A549 (cell line): ENCODE results near the gene DZIP3. TPM values are rescaled to one million over a fixed set of nuclear protein-coding genes. Genes with fewer than 3 reads are reported as not detected.

ENCODE experiments used
- ATAC-seq, 2 experiments: fragments of 200-7000 bp in 1 of 2; fragments of >200 bp in 1 of 2; cut with Nextera tagmentation in 1 of 2; cut with Tn5 transposase in 1 of 2; 3 replicates each; pipeline versions ENCODE4 v1.8.0 to v1.9.1; 2018 to 2020; ENCODE audit warnings: mild to moderate bottlenecking in 1 of 2, moderate library complexity in 1 of 2
- CTCF ChIA-PET: fragments of 300-600 bp; sonication (Branson Sonifier 250); formaldehyde crosslinking; extraction: SDS; loops from one replicate; lab custom pipeline; 2021; ENCODE audit warnings: antibody characterized with exemption, inconsistent platforms; lab: Yijun Ruan, JAX
- POLR2A ChIA-PET: fragments of 350-600 bp; formaldehyde crosslinking; extraction: SDS; loops from one replicate; lab custom pipeline; 2021; ENCODE audit warnings: antibody characterized with exemption, inconsistent platforms; lab: Yijun Ruan, JAX
- DNase-seq, 2 experiments: peaks; one replicate each; pipeline versions ENCODE4 v3.0.0 to v3.0.0-alpha.2; 2011 to 2016; ENCODE audit warnings: low read depth in 1 of 2, low spot score in 1 of 2
- FAIRE-seq: peaks from 2 replicates; lab custom pipeline; 2011; peaks lifted over from hg19 to GRCh38; lab: Jason Lieb, UNC
- H3K27ac ChIP-seq, 2 experiments: fragments of >200 bp; sonication (Bioruptor Twin); formaldehyde crosslinking; 3 replicates each; pipeline ENCODE4 v1.5.1; 2016 to 2017
- H3K4me1 ChIP-seq: fragments of >200 bp; sonication (Bioruptor Twin); formaldehyde crosslinking; 3 replicates; pipeline ENCODE4 v1.6.1; 2016
- H3K4me2 ChIP-seq: fragments of >200 bp; sonication (Bioruptor Twin); formaldehyde crosslinking; 3 replicates; pipeline ENCODE4 v1.6.1; 2016
- H3K4me3 ChIP-seq: fragments of >200 bp; sonication (Bioruptor Twin); formaldehyde crosslinking; 3 replicates; pipeline ENCODE4 v1.5.1; 2016
- H3K9me3 ChIP-seq: fragments of >200 bp; sonication (Bioruptor Twin); formaldehyde crosslinking; 3 replicates; pipeline ENCODE4 v1.6.1; 2016
- BHLHE40 ChIP-seq: IDR thresholded peaks from 2 replicates; pipeline ENCODE4 v1.6.1; 2012; ENCODE audit warnings: low read depth, low read length, inconsistent platforms
- CHD2 ChIP-seq: fragments of 150-350 bp; IDR thresholded peaks from 2 replicates; pipeline ENCODE4 v1.6.1; 2014; ENCODE audit warnings: low read length; ENCODE audit not compliant: partially characterized antibody
- CHD4 ChIP-seq: fragments of 200-600 bp; sonication (generic); IDR thresholded peaks from 2 replicates; pipeline ENCODE4 v1.6.1; 2016; ENCODE audit warnings: antibody characterized with exemption, mild to moderate bottlenecking, borderline replicate concordance
- CTCF ChIP-seq: fragments of >200 bp; sonication (Bioruptor Twin); formaldehyde crosslinking; IDR thresholded peaks from 3 replicates; pipeline ENCODE4 v1.5.1; 2016
- GATA3 ChIP-seq: IDR thresholded peaks from 2 replicates; pipeline ENCODE4 v1.6.1; 2012; ENCODE audit warnings: borderline replicate concordance
- HDAC2 ChIP-seq: fragments of 200-600 bp; sonication (generic); IDR thresholded peaks from 2 replicates; pipeline ENCODE4 v1.6.1; 2016
- HEYL ChIP-seq: fragments of 250-450 bp; sonication (Bioruptor Pico); IDR thresholded peaks from 2 replicates; pipeline ENCODE4 v1.8.0; 2021; ENCODE audit warnings: mild to moderate bottlenecking, moderate library complexity
- HOXA7 ChIP-seq: fragments of 250-450 bp; sonication (Bioruptor Pico); IDR thresholded peaks from 2 replicates; pipeline ENCODE4 v1.5.0; 2020; ENCODE audit warnings: mild to moderate bottlenecking, moderate library complexity
- JUN ChIP-seq, 2 experiments: fragments of >200 bp; sonication (Bioruptor Twin); formaldehyde crosslinking; IDR thresholded peaks; 2 replicates in 1 of 2; 3 replicates in 1 of 2; pipeline ENCODE4 v1.6.1; 2016 to 2017
- KDM5A ChIP-seq: fragments of 200-600 bp; sonication (generic); IDR thresholded peaks from 2 replicates; pipeline ENCODE4 v1.6.1; 2016; ENCODE audit warnings: antibody characterized with exemption, mild to moderate bottlenecking
- MAZ ChIP-seq: fragments of 150-350 bp; IDR thresholded peaks from 2 replicates; pipeline ENCODE4 v1.6.1; 2014; ENCODE audit warnings: antibody characterized with exemption, low read depth, low read length, borderline replicate concordance
- PBX3 ChIP-seq: IDR thresholded peaks from 2 replicates; pipeline ENCODE4 v1.6.1; 2012
- PHF8 ChIP-seq: fragments of 200-600 bp; sonication (generic); IDR thresholded peaks from 2 replicates; pipeline ENCODE4 v1.6.1; 2016; ENCODE audit warnings: low read depth, mild to moderate bottlenecking, antibody characterized with exemption, moderate library complexity, borderline replicate concordance
- POLR2A ChIP-seq: IDR thresholded peaks from 2 replicates; pipeline ENCODE4 v1.6.1; 2012; ENCODE audit warnings: mild to moderate bottlenecking, low read length
- TP53 ChIP-seq: fragments of 250-450 bp; sonication (Bioruptor Pico); IDR thresholded peaks from 2 replicates; pipeline ENCODE4 v1.5.0; 2021; ENCODE audit warnings: mild to moderate bottlenecking, moderate library complexity
- WGBS: methylation state at CpG from one replicate; pipeline ENCODE4 v1.1.6; 2017; ENCODE audit errors: missing lambda C conversion rate; 5-methylcytosine and 5-hydroxymethylcytosine counted together
- polyA minus RNA-seq: library from RNA; depleted of rRNA, polyadenylated mRNA; stranded (reverse); fragments of >200 nt; gene quantifications from 2 replicates; pipeline ENCODE4 v1.2.3, GENCODE V29; 2011; rRNA and poly(A)+ RNA removed
- polyA plus RNA-seq, 4 experiments: library from polyadenylated mRNA; depleted of rRNA in 3 of 4; stranded (reverse); fragments of >200 nt; fragmentation: RNase III in 1 of 4; extraction: RNeasy Plus Mini Kit Qiagen cat#74134 plus additional on column Dnase treatment in 1 of 4; gene quantifications; 2 replicates in 3 of 4; 3 replicates in 1 of 4; pipeline ENCODE4 v1.2.3, GENCODE V29; 2011 to 2017
- TF ChIP-seq, protein P1 (sequence below): IDR thresholded peaks from 2 replicates; pipeline ENCODE4 v1.6.1; 2012; ENCODE audit warnings: low read depth, borderline replicate concordance
- TF ChIP-seq, protein P2 (sequence below): fragments of 200-600 bp; sonication (generic); IDR thresholded peaks from 2 replicates; pipeline ENCODE4 v1.6.1; 2016; ENCODE audit warnings: antibody characterized with exemption, mild to moderate bottlenecking, moderate library complexity
- TF ChIP-seq, protein P3 (sequence below): fragments of >200 bp; sonication (Bioruptor Twin); formaldehyde crosslinking; IDR thresholded peaks from 3 replicates; pipeline ENCODE4 v1.6.1; 2016
- TF ChIP-seq, protein P4 (sequence below): IDR thresholded peaks from 2 replicates; pipeline ENCODE4 v1.6.1; 2012

The DZIP3 gene
- polyA plus RNA-seq (2011; rRNA removed) (15.6 and 22.2 TPM in 2 replicates), polyA plus RNA-seq (2017; fragmentation: RNase III; extraction: RNeasy Plus Mini Kit Qiagen cat#74134 plus additional on column Dnase treatment) (8.1 to 10.1 TPM (median 9.1 TPM) in 3 replicates), polyA minus RNA-seq (6.7 and 8.3 TPM in 2 replicates)
- 3.0 and 3.1 TPM in 2 replicates for polyA plus RNA-seq (2012; cell fraction: cytosol; rRNA removed)
- 4.4 and 6.0 TPM in 2 replicates for polyA plus RNA-seq (2012; cell fraction: nucleus; rRNA removed)

GRCh38 chr3:108589081-108589997, at the start of gene DZIP3, which contains the start of gene CIP2A:
Gene DZIP3 (plus strand): TSS chr3:108589722. CDS start chr3:108605407, 15,685 bp downstream.
Gene CIP2A (minus strand): TSS chr3:108589438. CDS start chr3:108589375, 63 bp downstream.
- ChIA-PET POLR2A (interaction anchor here (0.7 to 1.6 kb wide), 9 partner anchors 9 to 343 kb away, joined by 3 to 12 read pairs (median 4); no protein-coding TSS in a partner anchor), CTCF (interaction anchor here (0.6 to 1.2 kb wide), 2 partner anchors 73 to 1353 kb away, joined by 3 read pairs; no protein-coding TSS in a partner anchor)
- Histone ChIP-seq H3K4me3 (peak within 1 kb of the TSS; percentile 69), H3K4me2 (peak within 1 kb of the TSS; percentile 87), H3K4me1 (peaks cover 16% of the 10 kb centered on the region), H3K27ac (peak within 1 kb of the TSS; percentile 96 to 97)
- ATAC-seq (peak; percentile 98 to 99), DNase-seq (peak; percentile 82 to 96)
- 3% methylated on average over 45 of the region's 59 CpGs for WGBS
- TF ChIP-seq HEYL (CRISPR knock-in tag) (no peak), TP53 (CRISPR knock-in tag) (peak; percentile 71; the same call in 1 of the 2 replicates), HOXA7 (no peak), HDAC2 (peak; percentile 93), MAZ (0 out of 2 replicates have a peak, but pooled peaks have one; percentile 13), GATA3 (peak; percentile 73), PHF8 (peak; percentile 82), CTCF (no peak), JUN (IDR thresholded peaks at IDR 0.05) (peak; percentile 84 to 89), CHD2 (peak; percentile 88), POLR2A (peak; percentile 91), PBX3 (no peak), BHLHE40 (no peak), KDM5A (peak; percentile 73), CHD4 (no peak)
- TF ChIP-seq, protein P1, sequence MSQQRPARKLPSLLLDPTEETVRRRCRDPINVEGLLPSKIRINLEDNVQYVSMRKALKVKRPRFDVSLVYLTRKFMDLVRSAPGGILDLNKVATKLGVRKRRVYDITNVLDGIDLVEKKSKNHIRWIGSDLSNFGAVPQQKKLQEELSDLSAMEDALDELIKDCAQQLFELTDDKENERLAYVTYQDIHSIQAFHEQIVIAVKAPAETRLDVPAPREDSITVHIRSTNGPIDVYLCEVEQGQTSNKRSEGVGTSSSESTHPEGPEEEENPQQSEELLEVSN, result peak; percentile 75; the same call in 1 of the 2 replicates
- TF ChIP-seq, protein P2, sequence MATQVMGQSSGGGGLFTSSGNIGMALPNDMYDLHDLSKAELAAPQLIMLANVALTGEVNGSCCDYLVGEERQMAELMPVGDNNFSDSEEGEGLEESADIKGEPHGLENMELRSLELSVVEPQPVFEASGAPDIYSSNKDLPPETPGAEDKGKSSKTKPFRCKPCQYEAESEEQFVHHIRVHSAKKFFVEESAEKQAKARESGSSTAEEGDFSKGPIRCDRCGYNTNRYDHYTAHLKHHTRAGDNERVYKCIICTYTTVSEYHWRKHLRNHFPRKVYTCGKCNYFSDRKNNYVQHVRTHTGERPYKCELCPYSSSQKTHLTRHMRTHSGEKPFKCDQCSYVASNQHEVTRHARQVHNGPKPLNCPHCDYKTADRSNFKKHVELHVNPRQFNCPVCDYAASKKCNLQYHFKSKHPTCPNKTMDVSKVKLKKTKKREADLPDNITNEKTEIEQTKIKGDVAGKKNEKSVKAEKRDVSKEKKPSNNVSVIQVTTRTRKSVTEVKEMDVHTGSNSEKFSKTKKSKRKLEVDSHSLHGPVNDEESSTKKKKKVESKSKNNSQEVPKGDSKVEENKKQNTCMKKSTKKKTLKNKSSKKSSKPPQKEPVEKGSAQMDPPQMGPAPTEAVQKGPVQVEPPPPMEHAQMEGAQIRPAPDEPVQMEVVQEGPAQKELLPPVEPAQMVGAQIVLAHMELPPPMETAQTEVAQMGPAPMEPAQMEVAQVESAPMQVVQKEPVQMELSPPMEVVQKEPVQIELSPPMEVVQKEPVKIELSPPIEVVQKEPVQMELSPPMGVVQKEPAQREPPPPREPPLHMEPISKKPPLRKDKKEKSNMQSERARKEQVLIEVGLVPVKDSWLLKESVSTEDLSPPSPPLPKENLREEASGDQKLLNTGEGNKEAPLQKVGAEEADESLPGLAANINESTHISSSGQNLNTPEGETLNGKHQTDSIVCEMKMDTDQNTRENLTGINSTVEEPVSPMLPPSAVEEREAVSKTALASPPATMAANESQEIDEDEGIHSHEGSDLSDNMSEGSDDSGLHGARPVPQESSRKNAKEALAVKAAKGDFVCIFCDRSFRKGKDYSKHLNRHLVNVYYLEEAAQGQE, result peak; percentile 85
- TF ChIP-seq, protein P3, sequence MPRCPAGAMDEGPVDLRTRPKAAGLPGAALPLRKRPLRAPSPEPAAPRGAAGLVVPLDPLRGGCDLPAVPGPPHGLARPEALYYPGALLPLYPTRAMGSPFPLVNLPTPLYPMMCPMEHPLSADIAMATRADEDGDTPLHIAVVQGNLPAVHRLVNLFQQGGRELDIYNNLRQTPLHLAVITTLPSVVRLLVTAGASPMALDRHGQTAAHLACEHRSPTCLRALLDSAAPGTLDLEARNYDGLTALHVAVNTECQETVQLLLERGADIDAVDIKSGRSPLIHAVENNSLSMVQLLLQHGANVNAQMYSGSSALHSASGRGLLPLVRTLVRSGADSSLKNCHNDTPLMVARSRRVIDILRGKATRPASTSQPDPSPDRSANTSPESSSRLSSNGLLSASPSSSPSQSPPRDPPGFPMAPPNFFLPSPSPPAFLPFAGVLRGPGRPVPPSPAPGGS, result peak; percentile 92; the same call in 2 of the 3 replicates
- TF ChIP-seq, protein P4, sequence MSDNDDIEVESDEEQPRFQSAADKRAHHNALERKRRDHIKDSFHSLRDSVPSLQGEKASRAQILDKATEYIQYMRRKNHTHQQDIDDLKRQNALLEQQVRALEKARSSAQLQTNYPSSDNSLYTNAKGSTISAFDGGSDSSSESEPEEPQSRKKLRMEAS, result peak; percentile 90
- TF ChIP-seq, all 56 proteins: peak for 13
- no peaks in the 10 kb centered on the region for H3K9me3 ChIP-seq
- FAIRE-seq, result peak; percentile 70
